A172 (cell line): ENCODE measurements around the gene AKR1E2. TPM values are rescaled to one million over a fixed set of nuclear protein-coding genes. Genes with fewer than 3 reads are reported as not detected.

Source experiments
- DNase-seq: peaks from one replicate; pipeline ENCODE4 v3.0.0-alpha.2; 2015; ENCODE audit warnings: low spot score
- total RNA-seq: library from RNA; depleted of rRNA; stranded (reverse); fragments of >200 nt; shearing (Covaris generic); gene quantifications from 2 replicates; pipeline ENCODE4 v1.2.3, GENCODE V29; 2014

The AKR1E2 gene
- total RNA-seq, 1 experiment from 2014 or later: not detected

DNA sequence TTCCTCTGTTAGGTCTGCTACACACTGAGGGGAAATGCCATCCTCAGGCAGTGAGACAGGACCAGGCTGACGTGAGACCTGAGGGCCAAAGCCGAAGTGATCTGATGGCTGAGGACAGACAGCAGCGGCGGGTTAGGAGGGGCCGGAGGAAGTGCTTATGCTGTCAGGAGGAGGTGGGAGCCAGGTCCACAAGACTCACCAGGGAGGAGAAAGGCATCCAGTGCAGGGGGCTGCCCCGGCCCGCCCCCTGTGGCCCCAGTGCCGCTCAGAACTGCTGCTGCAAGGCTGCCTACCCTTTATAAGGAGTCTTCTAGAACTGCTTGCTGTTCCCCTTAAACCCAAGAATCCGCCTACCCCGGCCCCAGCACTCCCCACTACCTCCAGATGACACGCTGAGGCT lies 19.8 kb downstream of the AKR1E2 start:
- no peak for DNase-seq

DNA sequence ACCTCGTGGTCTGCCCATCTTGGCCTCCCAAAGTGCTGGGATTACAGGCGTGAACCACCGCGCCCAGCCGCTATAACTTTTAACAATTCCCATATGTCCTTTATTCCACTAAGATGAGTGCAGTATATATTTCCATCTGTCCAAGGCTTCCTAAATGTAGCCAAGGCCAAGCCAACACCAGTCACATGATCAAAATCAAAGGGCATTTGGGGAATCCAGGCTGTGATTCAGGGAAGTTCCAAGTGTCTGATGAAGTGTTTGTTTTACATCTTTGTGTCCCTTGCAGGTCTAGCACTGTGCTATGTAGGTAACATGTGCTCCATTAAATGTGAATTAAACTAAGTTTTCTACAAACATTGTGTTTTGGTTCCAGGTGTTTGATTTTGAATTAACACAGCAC lies 20.8 kb downstream of the AKR1E2 start:
- no peak for DNase-seq

DNA sequence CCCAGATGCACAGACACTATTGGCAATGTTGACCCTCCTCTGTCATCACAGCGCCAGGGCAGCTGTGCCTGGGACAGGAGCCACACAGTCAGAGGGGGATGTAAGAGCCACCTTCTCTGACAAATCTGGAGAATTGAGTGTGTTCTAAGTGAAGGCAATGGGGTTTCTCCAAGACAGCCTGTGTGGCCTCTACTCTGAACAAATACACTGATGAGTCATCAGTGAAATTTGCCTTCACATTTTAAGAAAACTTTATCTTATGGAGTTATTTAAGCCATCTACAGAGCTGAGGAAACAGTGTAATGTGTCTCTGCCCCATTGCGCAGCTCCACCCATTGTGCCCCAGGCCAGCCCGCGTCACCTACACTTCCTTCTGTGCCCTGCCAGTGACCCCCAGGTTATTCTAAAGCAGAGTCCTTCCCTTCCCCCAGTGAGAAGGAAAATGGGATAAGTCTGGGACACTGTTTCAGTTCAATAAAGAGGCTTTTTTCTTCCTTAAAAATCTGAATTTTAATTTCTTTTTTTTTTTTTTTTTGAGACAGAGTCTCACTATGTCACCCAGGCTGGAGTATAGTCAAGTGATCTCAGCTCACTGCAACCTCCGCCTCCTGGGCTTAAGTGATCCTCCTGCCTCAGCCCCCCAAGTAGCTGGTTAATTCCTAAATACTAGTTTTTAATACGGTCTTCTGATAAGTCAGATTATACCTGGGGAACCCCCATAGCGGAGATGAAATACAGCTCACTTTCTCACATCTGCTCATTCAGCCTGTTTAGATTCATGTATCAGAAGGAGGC lies 21.8 kb downstream of the AKR1E2 start:
- DNase-seq: peak; percentile 80

DNA sequence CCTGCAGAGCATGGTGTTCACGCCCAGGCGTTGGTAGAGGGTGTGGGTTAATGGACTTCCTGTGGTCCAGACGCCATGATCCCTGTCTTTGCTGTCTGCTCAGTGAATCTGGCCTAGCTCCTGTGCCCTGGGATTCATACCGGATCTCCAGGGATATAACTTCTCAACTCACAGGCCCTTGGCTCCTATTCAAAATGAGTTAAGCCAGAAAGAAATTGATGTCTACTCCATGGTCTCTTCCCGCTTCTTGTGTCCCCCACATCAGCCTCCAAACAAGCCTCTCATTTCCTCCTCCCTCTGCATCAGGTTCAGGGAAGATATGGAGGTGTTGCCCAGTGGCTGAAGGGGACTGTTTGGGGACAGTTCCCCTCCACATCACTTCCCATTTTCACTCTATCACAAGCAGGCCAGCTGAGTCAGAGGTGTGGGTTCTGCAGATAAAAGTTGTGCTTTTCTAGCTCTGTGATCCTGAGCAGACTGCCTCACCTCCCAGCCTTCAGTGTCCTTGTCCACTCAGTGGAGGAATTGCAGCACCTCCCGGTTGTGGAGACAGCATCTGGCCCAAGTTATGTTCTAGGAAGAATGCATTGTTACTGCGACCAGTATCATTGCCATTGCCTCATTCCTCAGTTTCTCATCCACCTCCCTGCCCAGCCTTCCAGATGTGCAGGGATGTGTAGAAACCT lies 22.5 kb downstream of the AKR1E2 start:
- no peak for DNase-seq

DNA sequence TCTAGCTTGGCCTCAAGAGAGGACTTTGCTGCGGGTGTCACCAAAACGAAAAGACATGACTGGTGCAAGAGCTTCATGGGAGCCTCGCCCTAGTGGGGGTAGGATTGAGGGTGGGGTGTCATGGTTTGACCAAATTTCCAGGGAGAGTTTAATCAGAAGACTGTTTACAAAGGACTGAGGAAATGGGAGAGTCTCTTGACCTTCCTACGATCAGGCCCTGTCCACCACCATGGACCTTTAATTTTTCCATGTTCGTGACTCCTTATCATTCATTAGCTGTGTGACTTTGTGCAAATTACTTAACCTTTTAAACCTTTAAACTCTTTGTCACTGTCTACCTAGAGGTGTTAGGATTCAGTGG lies 23.0 kb downstream of the AKR1E2 start:
- DNase-seq: no peak

DNA sequence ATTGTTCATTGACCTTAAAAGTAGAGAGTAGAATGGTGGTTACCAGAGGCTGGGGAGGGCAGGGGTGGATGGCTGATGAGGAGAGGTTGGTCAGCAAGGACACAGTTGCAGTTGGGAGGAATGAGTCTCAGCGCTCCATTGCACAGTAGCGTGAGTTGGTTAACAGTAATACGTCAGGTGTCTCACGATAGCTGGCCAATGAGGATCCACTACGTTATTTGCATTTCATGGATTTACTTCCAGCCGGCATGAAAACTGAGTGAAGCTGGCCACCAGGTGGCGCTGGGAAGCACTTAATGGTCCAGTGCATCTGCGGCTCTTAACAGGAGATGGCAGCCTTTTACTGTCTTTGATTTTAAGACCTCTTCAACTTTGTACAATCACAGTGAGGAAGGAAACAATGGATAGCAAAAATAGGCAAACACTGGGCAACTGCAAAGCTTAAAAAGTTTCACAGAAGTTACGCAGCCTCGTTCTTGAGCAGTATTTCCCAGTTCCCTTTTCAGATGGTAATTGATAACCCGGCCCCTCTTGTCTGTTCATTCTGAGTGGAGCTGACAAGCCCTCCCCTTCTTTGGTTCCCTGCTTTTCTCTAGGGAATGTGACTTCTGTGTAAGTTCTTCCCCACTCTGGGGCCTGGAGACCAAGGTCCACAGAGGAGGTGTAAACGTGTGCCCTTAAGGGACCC lies 23.7 kb downstream of the AKR1E2 start:
- peak; percentile 97 for DNase-seq

DNA sequence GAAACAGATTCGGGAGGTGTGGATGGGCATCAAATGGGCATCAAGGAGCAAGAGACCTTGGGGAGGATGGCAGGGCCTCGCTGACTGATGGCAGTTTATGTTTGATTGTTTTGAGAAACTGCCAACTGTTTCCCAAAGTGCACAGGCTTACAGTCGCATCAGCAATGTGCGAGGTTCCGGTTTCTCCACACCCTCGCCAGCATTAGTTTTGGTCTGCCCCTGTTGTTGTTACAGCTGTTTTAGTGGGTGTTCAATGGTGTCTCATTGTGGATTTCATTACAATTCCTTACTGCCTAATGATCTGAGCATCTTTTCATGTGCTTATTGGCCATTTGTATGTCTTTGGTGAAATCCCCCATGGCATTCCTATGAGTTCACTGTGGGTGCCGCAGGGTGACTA lies 24.4 kb downstream of the AKR1E2 start:
- no peak for DNase-seq

DNA sequence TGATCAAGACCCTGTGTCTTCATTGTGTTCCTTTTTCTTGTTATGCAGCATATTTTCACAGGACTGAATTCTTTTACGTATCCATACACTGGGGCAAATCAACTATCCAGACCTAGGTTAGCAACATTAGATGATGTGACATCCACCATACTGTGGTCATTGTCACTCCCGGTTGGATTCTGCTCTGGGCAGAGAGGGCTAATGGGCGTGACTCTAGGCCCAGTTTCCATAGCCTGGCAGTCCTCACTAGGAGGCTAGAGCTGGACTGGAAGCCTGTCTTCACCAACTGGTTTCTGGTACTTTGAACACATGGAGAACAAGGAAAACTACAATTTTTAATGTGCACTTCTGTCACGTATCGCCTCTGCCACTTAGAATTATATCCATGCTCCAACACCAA lies 25.2 kb downstream of the AKR1E2 start:
- no peak for DNase-seq

DNA sequence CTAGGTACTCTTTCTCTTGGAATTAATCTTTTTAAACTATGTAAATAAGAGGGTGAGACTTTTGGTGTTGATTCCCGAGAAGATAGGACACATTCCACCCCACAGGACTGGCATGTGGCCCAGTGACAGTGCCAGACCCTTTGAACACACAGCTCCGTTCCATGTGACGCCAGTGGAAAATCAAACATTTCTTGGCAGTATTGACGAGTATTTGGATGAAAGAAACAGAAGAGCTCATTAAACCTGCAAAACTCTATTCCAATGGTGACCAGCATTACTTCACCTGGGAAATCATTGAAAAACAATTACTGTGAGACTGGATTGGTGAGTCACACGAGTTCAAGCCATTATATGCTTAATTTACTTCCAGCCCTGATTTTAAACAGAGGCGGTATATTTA lies 25.8 kb downstream of the AKR1E2 start:
- no peak for DNase-seq

DNA sequence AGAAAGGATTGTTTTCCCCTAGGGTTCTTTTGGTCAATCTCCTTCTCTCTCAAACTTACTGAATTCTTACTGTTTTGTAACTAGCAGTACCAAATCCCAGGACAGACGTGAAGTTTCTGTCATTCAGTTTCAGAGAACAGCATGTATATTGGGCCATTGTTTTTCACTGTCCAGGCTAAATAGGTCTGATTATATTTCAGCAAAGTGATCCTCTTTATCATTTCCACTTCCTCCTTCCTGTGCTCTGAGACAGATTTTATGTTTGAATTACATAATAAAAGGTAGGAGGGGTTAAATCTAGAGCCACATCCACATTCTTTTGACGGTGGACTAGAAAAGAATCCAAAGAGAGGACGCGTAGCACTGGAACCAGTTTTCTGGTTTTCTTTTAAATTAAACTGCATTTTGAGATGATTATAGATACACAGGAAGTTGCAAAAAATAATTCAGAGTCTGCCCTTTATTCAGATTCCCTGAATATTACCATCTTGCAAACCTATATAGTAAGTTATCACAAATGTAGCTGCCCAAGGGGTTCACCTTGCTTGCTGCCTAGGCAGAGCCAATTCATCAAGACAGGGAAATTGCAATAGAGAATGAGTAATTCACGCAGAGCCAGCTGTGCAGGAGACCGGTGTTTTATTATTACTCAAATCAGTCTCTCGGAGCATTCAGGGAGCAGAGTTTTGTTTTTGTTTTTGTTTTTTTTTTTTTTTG lies 40.1 kb downstream of the AKR1E2 start:
- peak; percentile 65 for DNase-seq

DNA sequence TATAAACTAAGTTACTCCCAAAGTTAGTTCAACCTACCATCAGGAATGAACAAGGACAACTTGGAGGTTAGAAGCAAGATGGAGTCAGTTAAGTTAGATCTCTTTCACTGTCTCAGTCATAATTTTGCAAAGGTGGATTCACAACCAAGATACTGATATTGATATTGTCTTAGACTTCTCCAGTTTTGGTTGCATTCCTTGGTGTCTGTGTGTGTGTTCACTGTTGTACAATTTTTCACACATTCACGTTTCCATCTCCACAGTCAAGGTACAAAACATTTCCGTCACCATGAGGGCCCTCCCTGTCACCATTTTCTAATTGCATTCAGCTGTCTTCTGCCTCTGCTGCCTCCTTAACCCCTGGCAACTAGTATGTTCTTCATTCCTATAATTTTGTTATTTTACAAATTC lies 41.1 kb downstream of the AKR1E2 start:
- no peak for DNase-seq

DNA sequence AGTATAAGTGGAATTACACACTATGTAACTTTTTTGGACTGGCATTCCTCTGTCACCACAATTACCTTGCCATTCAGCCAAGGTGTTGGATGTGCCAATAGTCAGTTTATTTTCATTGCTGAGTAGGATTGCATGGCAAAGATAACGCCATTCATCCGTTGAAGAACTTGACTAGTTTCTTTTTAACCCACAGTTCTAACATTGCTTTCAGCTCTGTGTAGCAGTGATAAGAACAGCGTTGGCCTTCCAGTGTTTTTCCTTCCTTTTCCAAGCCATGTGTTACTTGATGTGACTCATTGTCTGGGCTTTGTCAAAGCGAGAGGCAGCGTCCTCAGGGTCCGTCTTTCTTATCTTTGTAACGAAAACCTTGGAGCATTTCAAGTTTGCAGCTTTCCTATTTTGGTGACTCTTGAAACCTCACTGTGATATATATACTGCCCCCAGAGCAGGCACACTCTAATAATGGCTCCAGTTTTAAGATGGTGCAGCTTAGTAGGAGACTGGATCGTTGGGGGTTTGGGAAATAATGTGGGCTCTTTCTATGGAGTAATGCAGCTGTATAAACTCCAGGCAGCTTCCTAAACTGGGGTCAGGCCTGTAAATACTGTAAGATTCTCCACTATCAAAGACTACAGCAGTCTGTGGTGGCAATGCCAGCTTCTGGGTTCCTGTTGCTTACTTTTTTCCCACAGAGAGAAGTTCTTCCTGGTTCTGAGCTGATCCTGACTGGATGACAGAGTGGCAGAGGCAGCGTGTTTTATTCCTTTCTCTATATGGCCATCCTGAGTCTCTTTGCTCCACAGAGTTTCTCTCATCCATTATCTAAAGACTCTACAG lies 41.7 kb downstream of the AKR1E2 start:
- DNase-seq: peak; percentile 71

DNA sequence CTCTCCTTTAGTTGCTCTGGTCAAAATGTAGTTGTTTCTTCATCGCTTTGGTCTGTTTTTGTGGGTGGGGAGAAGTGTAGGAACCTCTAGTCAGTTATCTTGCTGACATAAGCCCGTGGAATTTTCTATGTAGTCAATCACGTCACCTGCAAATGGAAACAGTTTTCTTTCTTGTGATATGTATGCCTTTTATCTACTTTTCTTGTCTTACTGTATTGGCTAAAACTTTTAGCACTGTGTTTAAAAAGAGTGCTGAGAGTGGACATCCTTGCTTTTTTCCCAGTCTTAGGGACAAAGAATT lies 42.3 kb downstream of the AKR1E2 start:
- DNase-seq: no peak

DNA sequence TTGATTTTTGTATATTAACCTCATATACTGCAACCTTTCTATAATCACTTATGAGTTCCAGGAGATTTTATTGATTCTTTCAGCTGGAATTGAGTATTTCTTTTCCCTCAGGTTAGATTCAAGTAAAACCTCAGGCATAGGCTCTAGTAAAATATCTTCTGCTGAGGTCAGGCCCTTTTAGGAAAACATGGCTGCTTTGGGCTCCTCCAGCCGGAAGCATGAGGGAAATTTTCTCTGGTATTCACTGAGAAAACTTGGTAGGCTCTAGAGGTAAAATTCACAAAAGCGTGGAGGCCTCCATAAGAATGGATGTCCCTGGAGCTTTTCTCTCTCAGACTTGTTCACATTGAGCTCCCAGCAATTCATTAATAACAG lies 56.7 kb downstream of the AKR1E2 start:
- DNase-seq: no peak

DNA sequence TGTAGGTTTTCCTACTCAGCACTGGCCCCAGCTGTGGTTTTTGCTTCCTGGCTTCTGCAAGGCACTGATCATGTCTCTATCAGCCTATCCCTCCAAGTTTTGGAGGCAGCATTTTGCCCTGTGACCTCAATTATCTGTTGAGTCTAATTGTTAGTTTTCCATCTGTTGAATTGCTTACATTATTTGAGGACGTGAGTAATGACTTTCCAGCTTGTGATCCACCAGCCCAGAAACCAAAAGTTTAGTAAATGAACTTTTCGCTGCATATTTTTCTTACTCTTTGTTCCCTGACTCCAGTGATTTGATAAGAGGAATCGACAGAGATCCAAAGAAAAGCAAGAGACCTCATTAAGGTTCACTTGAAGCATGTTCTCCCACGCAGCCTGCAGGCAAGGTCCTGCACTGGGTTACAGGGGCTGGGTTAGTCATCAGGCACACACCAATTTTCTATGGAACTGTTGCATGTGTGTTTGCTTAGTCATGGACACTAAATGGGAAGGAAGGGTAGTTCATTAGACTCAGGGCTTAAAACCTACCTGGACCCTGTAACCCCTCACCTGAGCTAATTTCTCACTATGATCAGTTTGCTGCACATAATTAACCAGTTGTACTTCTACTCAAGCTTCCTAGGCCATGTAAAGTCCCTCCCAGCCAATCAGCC lies 57.2 kb downstream of the AKR1E2 start:
- DNase-seq: peak; percentile 28

DNA sequence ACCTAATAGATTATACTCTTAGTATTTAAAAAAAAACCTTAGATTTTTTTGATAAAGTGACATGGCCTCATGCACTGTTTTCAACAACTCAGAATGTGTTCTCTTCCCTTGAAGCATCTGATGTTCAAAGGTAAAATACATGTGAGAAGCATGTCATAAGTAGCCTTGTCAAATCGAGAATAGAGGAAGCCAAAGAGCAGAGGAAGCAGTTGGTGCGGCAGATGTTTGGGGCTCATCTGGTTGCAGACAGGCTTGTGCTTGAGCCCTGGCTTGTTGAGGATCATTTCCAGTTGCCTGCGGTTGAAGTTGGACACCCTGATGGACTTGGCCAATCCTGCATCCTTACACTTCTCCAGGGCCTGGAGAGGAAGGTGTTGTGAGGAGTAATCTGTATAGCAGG lies 59.2 kb downstream of the AKR1E2 start:
- DNase-seq: no peak

DNA sequence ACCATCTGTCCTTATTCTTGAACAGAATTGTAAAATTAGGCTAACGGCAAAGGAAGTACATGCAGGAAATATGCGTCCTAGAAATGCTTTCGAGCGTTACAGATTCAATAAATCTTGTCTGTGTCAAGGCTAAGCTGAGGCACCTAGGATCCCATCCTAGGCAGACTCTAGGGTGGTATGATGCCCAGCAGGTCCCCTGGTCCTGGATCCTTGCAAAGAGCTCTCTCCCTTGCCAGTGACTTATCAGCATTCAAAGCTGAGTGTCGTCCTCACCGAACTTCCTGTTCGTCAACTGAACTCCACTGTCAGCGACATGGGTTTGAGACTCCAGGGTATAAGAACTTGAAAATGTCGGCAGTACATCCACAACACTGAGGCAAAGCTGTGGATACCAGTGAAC lies 61.5 kb downstream of the AKR1E2 start:
- no peak for DNase-seq

DNA sequence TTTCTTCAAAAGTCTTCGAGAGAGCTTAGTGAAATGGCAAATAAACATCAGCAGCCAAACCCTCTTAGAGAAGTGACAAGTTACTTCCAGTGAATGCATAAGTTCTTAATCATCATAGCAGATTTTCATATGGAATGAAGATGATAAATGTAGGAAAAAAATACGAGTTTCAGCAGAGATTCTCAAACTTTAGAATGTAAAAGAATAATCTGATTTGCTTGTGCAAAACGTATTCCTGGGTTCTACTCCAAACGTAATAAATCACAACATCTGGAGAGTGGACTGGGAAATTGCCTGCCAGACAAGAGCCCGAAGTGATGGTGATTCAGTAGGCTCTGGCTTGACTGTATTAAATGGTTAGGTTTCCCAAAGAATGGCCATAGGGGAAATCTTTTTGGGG lies 62.2 kb downstream of the AKR1E2 start:
- no peak for DNase-seq

DNA sequence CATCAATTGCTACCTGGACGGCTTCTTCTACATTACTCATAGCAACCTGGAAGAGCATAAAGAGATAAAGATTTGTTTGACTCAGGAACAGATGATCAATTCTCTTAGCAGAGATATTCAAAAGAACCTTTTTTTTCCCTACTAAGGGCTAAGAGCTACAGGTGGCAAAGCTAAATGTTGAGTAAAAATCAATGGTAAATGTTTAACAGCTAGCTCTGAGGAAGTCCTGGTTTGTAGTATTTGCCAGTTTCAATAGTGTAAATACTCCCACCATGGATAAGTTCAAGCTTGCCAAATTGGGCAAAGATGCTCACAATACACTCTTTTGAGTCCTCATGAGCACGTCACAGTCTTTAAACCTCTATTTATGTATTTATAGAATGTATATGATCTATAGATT lies 64.0 kb downstream of the AKR1E2 start:
- DNase-seq: no peak

DNA sequence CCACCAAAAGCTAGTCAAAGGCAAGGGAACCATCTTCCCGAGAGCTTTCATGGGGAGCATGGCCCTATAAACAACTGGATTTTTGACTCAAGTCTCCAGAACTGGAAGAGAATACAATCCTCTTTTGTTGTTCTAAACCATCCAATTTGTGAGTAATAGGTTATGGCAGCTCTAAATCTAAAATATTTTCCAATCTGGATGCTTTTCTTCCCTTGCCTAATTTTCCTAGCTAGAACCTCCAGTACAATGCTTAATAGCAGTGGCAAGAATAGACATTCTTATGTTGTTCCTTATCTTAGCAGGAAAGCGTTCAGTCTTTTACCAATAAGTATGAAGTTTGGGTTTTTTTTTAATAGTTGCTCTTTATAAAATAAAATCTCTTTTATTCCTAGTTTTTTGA lies 66.7 kb downstream of the AKR1E2 start:
- DNase-seq: no peak

DNA sequence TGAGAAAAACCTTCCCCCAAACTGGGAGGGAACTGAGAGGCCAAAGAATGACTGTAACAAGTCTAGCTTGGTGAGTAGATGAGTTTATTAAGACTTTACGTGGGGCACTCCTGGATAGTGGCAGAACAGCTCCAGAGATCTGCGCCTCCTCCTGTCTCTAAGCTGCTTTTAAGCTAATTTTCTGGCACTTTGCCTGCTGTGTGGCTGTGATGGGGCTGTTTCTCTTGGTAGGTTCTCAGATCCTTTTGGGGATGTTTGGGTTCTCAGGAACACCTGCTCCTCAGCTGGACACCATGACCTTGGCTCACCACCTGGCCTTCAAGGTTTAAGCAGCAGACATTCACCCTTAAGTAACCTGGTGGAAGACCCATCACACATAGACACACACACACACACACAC lies 68.3 kb downstream of the AKR1E2 start:
- no peak for DNase-seq
